ENCODE results near the gene SPAG16.

The SPAG16 gene

DNA sequence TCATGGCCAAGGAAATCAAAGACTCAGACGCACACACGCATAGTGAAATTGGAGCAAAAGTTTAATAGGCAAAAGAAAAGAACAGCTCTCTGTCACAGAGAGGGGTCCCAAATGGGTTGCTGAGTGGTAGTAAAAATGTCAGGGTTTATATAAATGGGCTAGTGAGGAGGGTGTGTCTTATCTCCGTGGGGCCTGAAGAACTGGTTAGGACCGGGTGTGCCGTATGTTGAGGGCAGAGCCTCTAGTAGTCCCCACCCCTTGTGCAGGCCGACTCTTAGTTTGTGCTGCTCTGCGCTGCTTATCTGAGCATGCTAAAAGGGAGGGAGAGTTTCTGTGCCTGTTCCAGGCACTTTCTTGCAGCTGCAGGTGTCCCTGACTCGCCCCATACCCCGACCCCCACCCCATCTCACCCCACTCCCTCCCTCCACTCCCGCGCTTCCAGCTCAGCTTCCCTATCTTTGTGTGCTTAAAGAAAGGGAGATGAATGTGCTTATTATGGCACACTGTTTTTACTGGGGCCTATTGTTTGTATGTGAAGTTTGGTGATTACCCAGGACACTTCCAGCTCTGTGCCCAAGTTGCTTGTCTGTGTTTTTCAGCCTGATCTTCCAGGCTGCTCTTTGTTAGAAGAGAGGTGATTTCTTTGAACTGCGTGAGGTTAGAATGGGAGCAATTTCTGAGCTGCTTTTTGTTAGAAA, 167.4 kb downstream of the SPAG16 start:
- H3K9me2 ChIP-seq (replicated peaks; ENCODE audit: low read depth, low read length) = no peaks in the 10 kb centered on the region
- H3F3A ChIP-seq (ENCODE audit: low read depth) = no peaks in the 10 kb centered on the region
- H2AFZ ChIP-seq (ENCODE audit: low read length) = no peak overlapping the region
- H3K79me2 ChIP-seq (ENCODE audit: insufficient read depth, low read length) = no peaks in the 10 kb centered on the region
- no peak overlapping the region for H3K9ac ChIP-seq (ENCODE audit: low read depth, low read length, poor library complexity, severe bottlenecking)
- H3K4me2 ChIP-seq (ENCODE audit: low read depth, low read length, poor library complexity, severe bottlenecking) = no peak overlapping the region
- no peaks in the 10 kb centered on the region for H4K20me1 ChIP-seq (ENCODE audit: insufficient read depth, low read length, poor library complexity, severe bottlenecking)
- TF ChIP-seq, protein P1, sequence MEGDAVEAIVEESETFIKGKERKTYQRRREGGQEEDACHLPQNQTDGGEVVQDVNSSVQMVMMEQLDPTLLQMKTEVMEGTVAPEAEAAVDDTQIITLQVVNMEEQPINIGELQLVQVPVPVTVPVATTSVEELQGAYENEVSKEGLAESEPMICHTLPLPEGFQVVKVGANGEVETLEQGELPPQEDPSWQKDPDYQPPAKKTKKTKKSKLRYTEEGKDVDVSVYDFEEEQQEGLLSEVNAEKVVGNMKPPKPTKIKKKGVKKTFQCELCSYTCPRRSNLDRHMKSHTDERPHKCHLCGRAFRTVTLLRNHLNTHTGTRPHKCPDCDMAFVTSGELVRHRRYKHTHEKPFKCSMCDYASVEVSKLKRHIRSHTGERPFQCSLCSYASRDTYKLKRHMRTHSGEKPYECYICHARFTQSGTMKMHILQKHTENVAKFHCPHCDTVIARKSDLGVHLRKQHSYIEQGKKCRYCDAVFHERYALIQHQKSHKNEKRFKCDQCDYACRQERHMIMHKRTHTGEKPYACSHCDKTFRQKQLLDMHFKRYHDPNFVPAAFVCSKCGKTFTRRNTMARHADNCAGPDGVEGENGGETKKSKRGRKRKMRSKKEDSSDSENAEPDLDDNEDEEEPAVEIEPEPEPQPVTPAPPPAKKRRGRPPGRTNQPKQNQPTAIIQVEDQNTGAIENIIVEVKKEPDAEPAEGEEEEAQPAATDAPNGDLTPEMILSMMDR (conservative IDR thresholded peaks at IDR 0.05; ENCODE audit: low read length) = no peak
- no peak for TF ChIP-seq EZH2phosphoT487 (IDR thresholded peaks at IDR 0.05; ENCODE audit: borderline replicate concordance)
- H3K27me3 ChIP-seq (ENCODE audit: insufficient read depth, low read length, poor library complexity, severe bottlenecking) = no peaks in the 10 kb centered on the region
- H3K9me3 ChIP-seq (ENCODE audit: insufficient read depth, low read depth, low read length) = no peaks in the 10 kb centered on the region
- no peaks in the 10 kb centered on the region for H3K36me3 ChIP-seq (ENCODE audit: insufficient read depth, low read length)
- no peaks in the 10 kb centered on the region for H3K4me1 ChIP-seq (ENCODE audit: insufficient read depth, low read length, poor library complexity, severe bottlenecking)
- H3K4me3 ChIP-seq (ENCODE audit: low read length, poor library complexity, severe bottlenecking) = no peak overlapping the region

DNA sequence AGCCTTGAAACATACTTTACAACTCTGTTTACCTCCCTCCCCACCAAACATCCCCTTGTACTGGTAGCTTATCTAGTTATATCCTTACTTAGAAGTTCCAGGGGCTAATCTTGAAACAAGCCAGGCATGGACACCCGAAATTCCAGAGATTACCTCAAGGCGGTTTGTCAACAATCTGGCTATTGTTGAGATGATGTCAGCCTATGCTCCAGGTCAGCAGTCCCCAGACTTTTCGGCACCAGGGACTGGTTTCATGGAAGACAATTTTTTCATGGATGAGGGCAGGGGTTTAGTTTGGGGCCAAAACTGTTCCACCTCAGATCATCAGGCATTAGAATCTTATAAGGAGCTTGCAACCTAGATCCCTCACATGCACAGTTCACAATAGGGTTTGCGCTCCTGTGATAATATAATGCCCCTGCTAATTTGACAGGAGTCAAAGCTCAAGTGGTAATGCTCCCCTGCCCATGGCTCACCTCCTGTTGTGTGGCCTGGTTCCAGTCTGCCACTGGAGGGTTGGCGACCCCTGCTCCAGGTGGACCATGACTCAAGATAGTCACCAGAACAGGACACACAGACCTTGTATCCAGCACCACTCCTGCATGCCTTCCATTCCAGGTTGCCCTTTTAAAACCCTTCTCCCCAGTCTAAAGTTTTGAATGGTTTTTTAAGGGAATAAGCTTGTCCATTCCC, 171.2 kb downstream of the SPAG16 start:
- Histone ChIP-seq H3K36me3 (ENCODE audit: insufficient read depth, low read length) (no peaks in the 10 kb centered on the region), H3K4me3 (ENCODE audit: low read length, poor library complexity, severe bottlenecking) (no peak overlapping the region), H3F3A (ENCODE audit: low read depth) (no peaks in the 10 kb centered on the region), H3K4me2 (ENCODE audit: low read depth, low read length, poor library complexity, severe bottlenecking) (no peak overlapping the region), H3K9ac (ENCODE audit: low read depth, low read length, poor library complexity, severe bottlenecking) (no peak overlapping the region), H3K4me1 (ENCODE audit: insufficient read depth, low read length, poor library complexity, severe bottlenecking) (no peaks in the 10 kb centered on the region), H3K9me2 (replicated peaks; ENCODE audit: low read depth, low read length) (no peaks in the 10 kb centered on the region), H3K9me3 (ENCODE audit: insufficient read depth, low read depth, low read length) (no peaks in the 10 kb centered on the region), H3K27me3 (ENCODE audit: insufficient read depth, low read length, poor library complexity, severe bottlenecking) (no peaks in the 10 kb centered on the region), H2AFZ (ENCODE audit: low read length) (no peak overlapping the region), H4K20me1 (ENCODE audit: insufficient read depth, low read length, poor library complexity, severe bottlenecking) (no peaks in the 10 kb centered on the region), H3K79me2 (ENCODE audit: insufficient read depth, low read length) (no peaks in the 10 kb centered on the region)
- TF ChIP-seq EZH2phosphoT487 (IDR thresholded peaks at IDR 0.05; ENCODE audit: borderline replicate concordance) = no peak
- TF ChIP-seq, protein P1 (conservative IDR thresholded peaks at IDR 0.05; ENCODE audit: low read length) = no peak

DNA sequence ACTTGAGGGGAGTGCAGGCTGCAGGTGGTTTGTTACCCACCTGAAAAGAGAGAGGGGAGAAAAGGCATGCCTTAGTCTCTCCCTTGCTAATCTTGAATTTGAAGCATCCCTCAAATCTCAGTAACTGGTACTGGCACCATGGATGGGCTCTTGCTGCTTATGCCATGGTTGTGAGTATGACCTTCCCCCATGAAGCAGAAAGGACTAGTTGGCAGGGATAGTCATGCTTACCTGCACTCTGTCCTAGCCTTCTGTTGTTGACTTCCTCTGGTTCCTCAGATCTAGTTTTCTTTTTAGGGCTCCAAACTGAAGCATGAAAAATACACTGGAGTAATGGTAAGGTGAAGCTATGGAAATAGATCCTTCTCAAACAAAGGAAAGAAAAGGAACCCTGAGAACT, 191.2 kb downstream of the SPAG16 start:
- Histone ChIP-seq H4K20me1 (ENCODE audit: insufficient read depth, low read length, poor library complexity, severe bottlenecking) (no peaks in the 10 kb centered on the region), H2AFZ (ENCODE audit: low read length) (no peak overlapping the region), H3K9me2 (replicated peaks; ENCODE audit: low read depth, low read length) (no peaks in the 10 kb centered on the region), H3K79me2 (ENCODE audit: insufficient read depth, low read length) (no peaks in the 10 kb centered on the region), H3K4me3 (ENCODE audit: low read length, poor library complexity, severe bottlenecking) (no peak overlapping the region), H3K4me1 (ENCODE audit: insufficient read depth, low read length, poor library complexity, severe bottlenecking) (no peaks in the 10 kb centered on the region), H3F3A (ENCODE audit: low read depth) (no peaks in the 10 kb centered on the region), H3K4me2 (ENCODE audit: low read depth, low read length, poor library complexity, severe bottlenecking) (no peak overlapping the region), H3K9ac (ENCODE audit: low read depth, low read length, poor library complexity, severe bottlenecking) (no peak overlapping the region), H3K9me3 (ENCODE audit: insufficient read depth, low read depth, low read length) (peaks cover 12% of the 10 kb centered on the region; the same call in 1 of the 2 replicates), H3K27me3 (ENCODE audit: insufficient read depth, low read length, poor library complexity, severe bottlenecking) (no peaks in the 10 kb centered on the region), H3K36me3 (ENCODE audit: insufficient read depth, low read length) (no peaks in the 10 kb centered on the region)
- TF ChIP-seq, protein P1 (conservative IDR thresholded peaks at IDR 0.05; ENCODE audit: low read length) = no peak
- no peak for TF ChIP-seq EZH2phosphoT487 (IDR thresholded peaks at IDR 0.05; ENCODE audit: borderline replicate concordance)
